ENCODE measurements around the gene TMEM232.

TMEM232 gene

GRCh38 chr5:110631236-110631635 is 95.2 kb downstream of the TMEM232 start:
- in situ Hi-C loops (cut with HindIII; ENCODE audit: low pct_unique_long_range_greater_than_20kb, low sequenced_read_pairs): no loop called here
- no peak for TF ChIP-seq JUND (IDR thresholded peaks at IDR 0.05; ENCODE audit: low read depth)
- DNase-seq (ENCODE audit: low read depth in 1 of 2, low spot score in 1 of 2): no peak

GRCh38 chr5:110630350-110630749 is 96.1 kb downstream of the TMEM232 start:
- no peak for DNase-seq (ENCODE audit: low read depth in 1 of 2, low spot score in 1 of 2)
- no peak for TF ChIP-seq JUND (IDR thresholded peaks at IDR 0.05; ENCODE audit: low read depth)
- in situ Hi-C loops (cut with HindIII; ENCODE audit: low pct_unique_long_range_greater_than_20kb, low sequenced_read_pairs): no loop called here

- DNase-seq (ENCODE audit: low read depth in 1 of 2, low spot score in 1 of 2): peak; percentile 4 to 49
- in situ Hi-C loops (cut with HindIII; ENCODE audit: low pct_unique_long_range_greater_than_20kb, low sequenced_read_pairs): no loop called here
- TF ChIP-seq JUND (IDR thresholded peaks at IDR 0.05; ENCODE audit: low read depth): no peak
Measured at GRCh38 chr5:110625376-110625999, 101.0 kb downstream of the TMEM232 start.

GRCh38 chr5:110623874-110624273 is 102.6 kb downstream of the TMEM232 start:
- DNase-seq (ENCODE audit: low read depth in 1 of 2, low spot score in 1 of 2): peak in 1 of 2 experiments; percentile 6
- in situ Hi-C loops (cut with HindIII; ENCODE audit: low pct_unique_long_range_greater_than_20kb, low sequenced_read_pairs): no loop called here
- TF ChIP-seq JUND (IDR thresholded peaks at IDR 0.05; ENCODE audit: low read depth): no peak

GRCh38 chr5:110618941-110619340 is 107.5 kb downstream of the TMEM232 start:
- in situ Hi-C loops (cut with HindIII; ENCODE audit: low pct_unique_long_range_greater_than_20kb, low sequenced_read_pairs): no loop called here
- TF ChIP-seq JUND (IDR thresholded peaks at IDR 0.05; ENCODE audit: low read depth): no peak
- no peak for DNase-seq (ENCODE audit: low read depth in 1 of 2, low spot score in 1 of 2)

- TF ChIP-seq JUND (IDR thresholded peaks at IDR 0.05; ENCODE audit: low read depth): no peak
- DNase-seq (ENCODE audit: low read depth in 1 of 2, low spot score in 1 of 2): no peak
- in situ Hi-C loops (cut with HindIII; ENCODE audit: low pct_unique_long_range_greater_than_20kb, low sequenced_read_pairs): no loop called here
Measured at GRCh38 chr5:110616009-110616408, 110.5 kb downstream of the TMEM232 start.

- in situ Hi-C loops (cut with HindIII; ENCODE audit: low pct_unique_long_range_greater_than_20kb, low sequenced_read_pairs): no loop called here
- DNase-seq (ENCODE audit: low read depth in 1 of 2, low spot score in 1 of 2): no peak
- TF ChIP-seq JUND (IDR thresholded peaks at IDR 0.05; ENCODE audit: low read depth): no peak
Measured at GRCh38 chr5:110612794-110613247, 113.7 kb downstream of the TMEM232 start.

- no peak for TF ChIP-seq JUND (IDR thresholded peaks at IDR 0.05; ENCODE audit: low read depth)
- DNase-seq (ENCODE audit: low read depth in 1 of 2, low spot score in 1 of 2): no peak
- in situ Hi-C loops (cut with HindIII; ENCODE audit: low pct_unique_long_range_greater_than_20kb, low sequenced_read_pairs): no loop called here
Measured at GRCh38 chr5:110611817-110612216, 114.7 kb downstream of the TMEM232 start.

- in situ Hi-C loops (cut with HindIII; ENCODE audit: low pct_unique_long_range_greater_than_20kb, low sequenced_read_pairs): no loop called here
- no peak for TF ChIP-seq JUND (IDR thresholded peaks at IDR 0.05; ENCODE audit: low read depth)
- no peak for DNase-seq (ENCODE audit: low read depth in 1 of 2, low spot score in 1 of 2)
Measured at GRCh38 chr5:110594866-110595265, 131.6 kb downstream of the TMEM232 start.

GRCh38 chr5:110590187-110590586 is 136.3 kb downstream of the TMEM232 start:
- peak in 1 of 2 experiments; percentile 44 for DNase-seq (ENCODE audit: low read depth in 1 of 2, low spot score in 1 of 2)
- TF ChIP-seq JUND (IDR thresholded peaks at IDR 0.05; ENCODE audit: low read depth): no peak
- in situ Hi-C loops (cut with HindIII; ENCODE audit: low pct_unique_long_range_greater_than_20kb, low sequenced_read_pairs): no loop called here

- peak in 1 of 2 experiments; percentile 34 for DNase-seq (ENCODE audit: low read depth in 1 of 2, low spot score in 1 of 2)
- no peak for TF ChIP-seq JUND (IDR thresholded peaks at IDR 0.05; ENCODE audit: low read depth)
- in situ Hi-C loops (cut with HindIII; ENCODE audit: low pct_unique_long_range_greater_than_20kb, low sequenced_read_pairs): no loop called here
Measured at GRCh38 chr5:110588286-110588980, 138.0 kb downstream of the TMEM232 start.

- in situ Hi-C loops (cut with HindIII; ENCODE audit: low pct_unique_long_range_greater_than_20kb, low sequenced_read_pairs): no loop called here
- TF ChIP-seq JUND (IDR thresholded peaks at IDR 0.05; ENCODE audit: low read depth): no peak
- no peak for DNase-seq (ENCODE audit: low read depth in 1 of 2, low spot score in 1 of 2)
Measured at GRCh38 chr5:110580625-110581024, 145.8 kb downstream of the TMEM232 start.

GRCh38 chr5:110572729-110573128 is 153.7 kb downstream of the TMEM232 start:
- in situ Hi-C loops (cut with HindIII; ENCODE audit: low pct_unique_long_range_greater_than_20kb, low sequenced_read_pairs): no loop called here
- TF ChIP-seq JUND (IDR thresholded peaks at IDR 0.05; ENCODE audit: low read depth): no peak
- no peak for DNase-seq (ENCODE audit: low read depth in 1 of 2, low spot score in 1 of 2)
